Measurements from ENCODE around the gene STMN1. TPM values are rescaled to one million over a fixed set of nuclear protein-coding genes. Genes with fewer than 3 reads are reported as not detected.

STMN1 gene
- total RNA-seq, 1 experiment from 2014 or later: 933 TPM

DNA sequence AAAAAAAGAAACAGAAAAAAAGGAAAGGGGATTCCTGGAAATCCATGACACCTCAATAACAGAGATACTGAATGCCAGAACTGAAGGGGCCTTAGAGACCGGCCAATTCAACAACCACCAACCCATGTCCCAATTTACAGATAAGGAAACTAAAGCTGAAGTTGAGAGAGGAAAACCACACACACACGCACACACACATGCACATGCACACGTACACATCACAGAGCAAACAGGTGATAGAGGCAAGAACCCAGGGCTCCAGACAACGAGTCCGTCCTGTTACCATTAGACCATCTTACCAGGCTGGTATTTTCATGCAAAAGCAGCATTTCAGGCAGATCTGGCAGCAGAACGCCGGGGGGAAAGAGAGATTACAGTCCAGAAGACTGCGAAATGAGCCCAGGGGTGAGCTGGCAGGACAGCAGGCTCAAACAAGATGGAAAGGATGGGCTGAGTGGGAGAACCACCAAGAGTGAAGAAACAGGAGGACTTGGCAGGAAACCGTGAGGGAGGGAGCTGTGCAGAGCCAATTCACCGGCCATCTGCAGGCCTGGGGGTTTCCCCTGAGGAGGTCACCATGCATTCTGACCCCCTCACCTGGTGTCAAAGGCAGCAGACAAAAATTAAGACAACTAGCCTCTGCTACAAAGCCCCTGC lies 48.2 kb upstream of the STMN1 start:
- no peak for DNase-seq (ENCODE audit: low spot score)
- H3K27ac ChIP-seq (ENCODE audit: low read depth, low read length, poor library complexity, severe bottlenecking): no peak overlapping the region
- H3K27me3 ChIP-seq (replicated peaks; ENCODE audit: insufficient read depth, low read depth, low read length, poor library complexity): no peaks in the 10 kb centered on the region
- intact Hi-C loops (cut with micrococcal nuclease; ENCODE audit: unreplicated experiment): no loop called here
- ChIA-PET CTCF (interaction anchor here (0.7 kb wide), 1 partner anchor 555 kb away, joined by 7 read pairs; no protein-coding TSS in a partner anchor), POLR2A (ENCODE audit: low non-redundant PET) (no interaction called here)
- no peaks in the 10 kb centered on the region for H3K9me3 ChIP-seq (ENCODE audit: low read depth, low read length, poor library complexity, severe bottlenecking)
- H3K36me3 ChIP-seq (ENCODE audit: insufficient read depth, low read length, poor library complexity, severe bottlenecking): no peaks in the 10 kb centered on the region
- no TSS peak for BruUV-seq (replicated peaks)
- no peak overlapping the region for H3K4me3 ChIP-seq (ENCODE audit: low read depth, low read length, poor library complexity, severe bottlenecking)
- TF ChIP-seq, protein P1, sequence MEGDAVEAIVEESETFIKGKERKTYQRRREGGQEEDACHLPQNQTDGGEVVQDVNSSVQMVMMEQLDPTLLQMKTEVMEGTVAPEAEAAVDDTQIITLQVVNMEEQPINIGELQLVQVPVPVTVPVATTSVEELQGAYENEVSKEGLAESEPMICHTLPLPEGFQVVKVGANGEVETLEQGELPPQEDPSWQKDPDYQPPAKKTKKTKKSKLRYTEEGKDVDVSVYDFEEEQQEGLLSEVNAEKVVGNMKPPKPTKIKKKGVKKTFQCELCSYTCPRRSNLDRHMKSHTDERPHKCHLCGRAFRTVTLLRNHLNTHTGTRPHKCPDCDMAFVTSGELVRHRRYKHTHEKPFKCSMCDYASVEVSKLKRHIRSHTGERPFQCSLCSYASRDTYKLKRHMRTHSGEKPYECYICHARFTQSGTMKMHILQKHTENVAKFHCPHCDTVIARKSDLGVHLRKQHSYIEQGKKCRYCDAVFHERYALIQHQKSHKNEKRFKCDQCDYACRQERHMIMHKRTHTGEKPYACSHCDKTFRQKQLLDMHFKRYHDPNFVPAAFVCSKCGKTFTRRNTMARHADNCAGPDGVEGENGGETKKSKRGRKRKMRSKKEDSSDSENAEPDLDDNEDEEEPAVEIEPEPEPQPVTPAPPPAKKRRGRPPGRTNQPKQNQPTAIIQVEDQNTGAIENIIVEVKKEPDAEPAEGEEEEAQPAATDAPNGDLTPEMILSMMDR (conservative IDR thresholded peaks at IDR 0.05; ENCODE audit: low read depth, low read length): no peak
- TF ChIP-seq EZH2 (IDR thresholded peaks at IDR 0.05; ENCODE audit: borderline replicate concordance, low read depth, low read length, poor library complexity, severe bottlenecking): no peak
- H3K4me1 ChIP-seq (ENCODE audit: insufficient read depth, low read length, poor library complexity, severe bottlenecking): no peaks in the 10 kb centered on the region

DNA sequence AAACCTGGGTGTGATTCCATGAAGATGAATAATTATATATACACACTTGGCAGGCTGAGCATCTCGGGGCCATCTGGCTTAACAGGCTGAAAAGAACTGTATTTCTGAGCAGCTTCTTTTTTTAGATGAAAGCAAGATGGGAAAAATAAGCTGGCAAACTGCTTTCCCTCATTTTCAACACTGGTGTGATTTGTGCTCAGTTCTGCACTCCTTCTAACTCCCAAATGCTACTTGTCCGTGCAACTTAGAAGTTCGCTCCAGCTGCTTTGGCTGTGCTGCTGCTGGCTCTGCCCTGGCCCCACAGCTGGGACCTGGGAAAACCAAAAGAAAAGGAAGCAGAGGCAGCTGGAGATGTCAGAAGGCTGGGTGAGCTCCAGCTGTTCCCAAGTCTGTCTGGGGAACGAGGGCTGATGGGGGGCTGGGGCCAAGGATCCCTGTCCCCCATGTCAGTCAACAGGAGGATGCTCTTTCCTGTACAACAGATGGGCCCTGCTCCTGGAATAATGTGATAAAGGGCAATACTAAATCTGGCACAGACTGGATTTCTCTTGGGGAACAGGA lies 46.7 kb upstream of the STMN1 start:
- Histone ChIP-seq H3K27me3 (replicated peaks; ENCODE audit: insufficient read depth, low read depth, low read length, poor library complexity) (no peaks in the 10 kb centered on the region), H3K36me3 (ENCODE audit: insufficient read depth, low read length, poor library complexity, severe bottlenecking) (no peaks in the 10 kb centered on the region), H3K9me3 (ENCODE audit: low read depth, low read length, poor library complexity, severe bottlenecking) (no peaks in the 10 kb centered on the region), H3K27ac (ENCODE audit: low read depth, low read length, poor library complexity, severe bottlenecking) (no peak overlapping the region), H3K4me3 (ENCODE audit: low read depth, low read length, poor library complexity, severe bottlenecking) (no peak overlapping the region), H3K4me1 (ENCODE audit: insufficient read depth, low read length, poor library complexity, severe bottlenecking) (no peaks in the 10 kb centered on the region)
- ChIA-PET POLR2A (ENCODE audit: low non-redundant PET) (no interaction called here), CTCF (no interaction called here)
- no peak for TF ChIP-seq EZH2 (IDR thresholded peaks at IDR 0.05; ENCODE audit: borderline replicate concordance, low read depth, low read length, poor library complexity, severe bottlenecking)
- TF ChIP-seq, protein P1 (conservative IDR thresholded peaks at IDR 0.05; ENCODE audit: low read depth, low read length): no peak
- DNase-seq (ENCODE audit: low spot score): no peak
- intact Hi-C loops (cut with micrococcal nuclease; ENCODE audit: unreplicated experiment): no loop called here
- no TSS peak for BruUV-seq (replicated peaks)

DNA sequence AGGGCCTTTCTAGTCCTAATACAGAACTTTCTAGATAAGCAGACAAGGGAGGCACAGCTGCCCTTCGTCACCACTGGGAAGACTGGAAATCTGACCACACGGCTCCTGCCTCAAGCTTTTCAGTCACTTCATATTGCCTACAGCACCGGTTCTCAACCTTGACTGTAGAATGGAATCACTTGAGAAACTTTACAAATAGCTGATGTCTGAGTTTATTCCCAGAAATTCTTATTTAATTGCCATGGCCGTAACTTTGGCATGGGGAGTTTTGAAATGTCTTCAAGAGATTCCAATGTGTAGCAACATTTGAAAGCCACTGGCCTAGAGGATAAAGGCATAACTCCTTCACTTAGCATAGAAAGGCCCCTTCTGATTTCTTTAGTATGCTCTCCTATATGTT lies 42.4 kb upstream of the STMN1 start:
- H3K4me3 ChIP-seq (ENCODE audit: low read depth, low read length, poor library complexity, severe bottlenecking): no peak overlapping the region
- TF ChIP-seq EZH2 (IDR thresholded peaks at IDR 0.05; ENCODE audit: borderline replicate concordance, low read depth, low read length, poor library complexity, severe bottlenecking): no peak
- H3K27me3 ChIP-seq (replicated peaks; ENCODE audit: insufficient read depth, low read depth, low read length, poor library complexity): no peaks in the 10 kb centered on the region
- POLR2A ChIA-PET (ENCODE audit: low non-redundant PET): no interaction called here
- no peak overlapping the region for H3K27ac ChIP-seq (ENCODE audit: low read depth, low read length, poor library complexity, severe bottlenecking)
- CTCF ChIA-PET: no interaction called here
- H3K4me1 ChIP-seq (ENCODE audit: insufficient read depth, low read length, poor library complexity, severe bottlenecking): no peaks in the 10 kb centered on the region
- intact Hi-C loops (cut with micrococcal nuclease; ENCODE audit: unreplicated experiment): no loop called here
- no TSS peak for BruUV-seq (replicated peaks)
- H3K9me3 ChIP-seq (ENCODE audit: low read depth, low read length, poor library complexity, severe bottlenecking): no peaks in the 10 kb centered on the region
- H3K36me3 ChIP-seq (ENCODE audit: insufficient read depth, low read length, poor library complexity, severe bottlenecking): no peaks in the 10 kb centered on the region
- DNase-seq (ENCODE audit: low spot score): no peak

DNA sequence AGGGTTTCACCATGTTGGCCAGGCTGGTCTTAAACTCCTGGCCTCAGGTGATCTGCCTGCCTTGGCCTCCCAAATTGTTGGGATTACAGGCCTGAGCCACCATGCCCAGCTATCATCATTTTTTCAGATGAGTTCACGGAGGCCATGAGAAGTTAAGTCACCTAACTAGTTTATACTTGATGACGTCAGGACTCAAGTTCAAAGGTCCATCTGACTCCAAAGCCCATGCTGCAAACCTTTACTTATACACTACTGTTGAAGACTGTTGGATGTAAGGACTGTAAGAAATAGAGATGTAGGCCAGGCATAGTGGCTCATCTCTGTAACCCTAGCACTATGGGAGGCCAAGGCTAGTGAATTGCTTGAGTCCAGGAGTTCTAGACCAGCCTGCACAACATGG lies 40.8 kb upstream of the STMN1 start:
- no peak for DNase-seq (ENCODE audit: low spot score)
- ChIA-PET CTCF (no interaction called here), POLR2A (ENCODE audit: low non-redundant PET) (no interaction called here)
- no peak overlapping the region for H3K27ac ChIP-seq (ENCODE audit: low read depth, low read length, poor library complexity, severe bottlenecking)
- no peak overlapping the region for H3K4me3 ChIP-seq (ENCODE audit: low read depth, low read length, poor library complexity, severe bottlenecking)
- intact Hi-C loops (cut with micrococcal nuclease; ENCODE audit: unreplicated experiment): no loop called here
- H3K9me3 ChIP-seq (ENCODE audit: low read depth, low read length, poor library complexity, severe bottlenecking): no peaks in the 10 kb centered on the region
- TF ChIP-seq EZH2 (IDR thresholded peaks at IDR 0.05; ENCODE audit: borderline replicate concordance, low read depth, low read length, poor library complexity, severe bottlenecking): no peak
- TF ChIP-seq, protein P1 (conservative IDR thresholded peaks at IDR 0.05; ENCODE audit: low read depth, low read length): no peak
- no peaks in the 10 kb centered on the region for H3K4me1 ChIP-seq (ENCODE audit: insufficient read depth, low read length, poor library complexity, severe bottlenecking)
- no peaks in the 10 kb centered on the region for H3K36me3 ChIP-seq (ENCODE audit: insufficient read depth, low read length, poor library complexity, severe bottlenecking)
- no TSS peak for BruUV-seq (replicated peaks)
- H3K27me3 ChIP-seq (replicated peaks; ENCODE audit: insufficient read depth, low read depth, low read length, poor library complexity): no peaks in the 10 kb centered on the region
